ENCODE measurements around the gene SORCS2.

- TF ChIP-seq CTCF (IDR thresholded peaks at IDR 0.05 in 4 of 5, conservative IDR thresholded peaks at IDR 0.05 in 1 of 5): no peak
- no peak for TF ChIP-seq POLR2A (IDR thresholded peaks at IDR 0.05)
These were observed 555.2 kb downstream of the SORCS2 start for GRCh38 chr4:7747566-7747965.

Data from gastrocnemius medialis (tissue), 4 donors.